GM19397 (cell line): ENCODE data around the gene LRRC4C.
"Not testable (repeated sequence)": the region's sequence is repeated elsewhere in the genome, so short reads cannot be mapped to it uniquely, and the experiment has no call there.

ENCODE experiments used
- ATAC-seq: cut with Tn5 transposase; IDR thresholded peaks from one replicate; pipeline ENCODE4 v1.9.1; 2021; ENCODE audit warnings: mild to moderate bottlenecking, moderate library complexity; ENCODE audit not compliant: unreplicated experiment

LRRC4C gene

GRCh38 chr11:40522080-40522479 is 937.4 kb downstream of the LRRC4C start:
- not testable (repeated sequence) for ATAC-seq

- ATAC-seq: no peak
These were observed 942.3 kb downstream of the LRRC4C start for GRCh38 chr11:40517122-40517521.

GRCh38 chr11:40514124-40514523 is 945.3 kb downstream of the LRRC4C start:
- no peak for ATAC-seq

- ATAC-seq: no peak
These were observed 946.2 kb downstream of the LRRC4C start for GRCh38 chr11:40513281-40513680.

- ATAC-seq: no peak
These were observed 951.1 kb downstream of the LRRC4C start for GRCh38 chr11:40508303-40508702.

- no peak for ATAC-seq
These were observed 953.2 kb downstream of the LRRC4C start for GRCh38 chr11:40506226-40506625.

- ATAC-seq: no peak
These were observed 968.1 kb downstream of the LRRC4C start for GRCh38 chr11:40491341-40491740.

- ATAC-seq: no peak
These were observed 991.7 kb downstream of the LRRC4C start for GRCh38 chr11:40467771-40468170.

GRCh38 chr11:40445391-40445790 is 1014.1 kb downstream of the LRRC4C start:
- no peak for ATAC-seq

- no peak for ATAC-seq
These were observed 1015.3 kb downstream of the LRRC4C start for GRCh38 chr11:40444151-40444550.

- ATAC-seq: no peak
These were observed 1024.1 kb downstream of the LRRC4C start for GRCh38 chr11:40435344-40435743.

GRCh38 chr11:40434926-40435325 is 1024.5 kb downstream of the LRRC4C start:
- no peak for ATAC-seq

- no peak for ATAC-seq
These were observed 1027.1 kb downstream of the LRRC4C start for GRCh38 chr11:40432358-40432757.

- ATAC-seq: no peak
These were observed 1034.3 kb downstream of the LRRC4C start for GRCh38 chr11:40425168-40425567.

- ATAC-seq: no peak
These were observed 1038.1 kb downstream of the LRRC4C start for GRCh38 chr11:40421208-40421981.

- no peak for ATAC-seq
These were observed 1041.8 kb downstream of the LRRC4C start for GRCh38 chr11:40417627-40418026.

- ATAC-seq: no peak
These were observed 1052.1 kb downstream of the LRRC4C start for GRCh38 chr11:40407355-40407754.

- ATAC-seq: no peak
These were observed 1053.8 kb downstream of the LRRC4C start for GRCh38 chr11:40405614-40406013.

GRCh38 chr11:40403321-40403720 is 1056.1 kb downstream of the LRRC4C start:
- ATAC-seq: no peak

GRCh38 chr11:40401132-40401853 is 1058.2 kb downstream of the LRRC4C start:
- no peak for ATAC-seq

GRCh38 chr11:40397141-40397540 is 1062.3 kb downstream of the LRRC4C start:
- ATAC-seq: no peak

- no peak for ATAC-seq
These were observed 1065.9 kb downstream of the LRRC4C start for GRCh38 chr11:40393511-40393910.
